CD14-positive monocyte (primary cell): ENCODE results near the gene SHISA6. TPM values are rescaled to one million over a fixed set of nuclear protein-coding genes. Genes with fewer than 3 reads are reported as not detected.

Source experiments
- DNase-seq, 3 donors: peaks; one replicate each; pipeline ENCODE4 v3.0.0-alpha.2; 2011 to 2022
- H2AFZ ChIP-seq: 2 replicates; pipeline ENCODE4 v1.6.0; 2012; ENCODE audit warnings: mild to moderate bottlenecking, low read depth, low read length, inconsistent platforms; ENCODE audit not compliant: insufficient read depth, poor library complexity, severe bottlenecking
- H3K27ac ChIP-seq, 2 donors: 1 replicate in 1 of 2; 2 replicates in 1 of 2; pipeline ENCODE4 v1.5.1; 2012 to 2013; ENCODE audit warnings: low read length in 2 of 2, control low read depth in 1 of 2, inconsistent platforms in 1 of 2, low read depth in 1 of 2, mild to moderate bottlenecking in 1 of 2
- H3K27me3 ChIP-seq, 2 donors: one replicate each; pipeline versions ENCODE4 v1.6.0 to v1.6.1; 2011 to 2013; ENCODE audit warnings: low read length in 2 of 2; ENCODE audit not compliant: control insufficient read depth in 2 of 2, insufficient read depth in 2 of 2
- H3K36me3 ChIP-seq, 2 donors: replicated peaks in 1 of 2; 1 replicate in 1 of 2; 2 replicates in 1 of 2; pipeline versions ENCODE4 v1.5.1 to v1.6.1; 2012 to 2013; ENCODE audit warnings: low read length in 2 of 2, control low read depth in 1 of 2, inconsistent platforms in 1 of 2, mild to moderate bottlenecking in 1 of 2; ENCODE audit not compliant: insufficient read depth in 2 of 2, control insufficient read depth in 1 of 2
- H3K4me1 ChIP-seq, 2 donors: 1 replicate in 1 of 2; 2 replicates in 1 of 2; pipeline versions ENCODE4 v1.5.1 to v1.6.1; 2012 to 2013; ENCODE audit warnings: low read length in 2 of 2, control low read depth in 1 of 2, inconsistent platforms in 1 of 2, mild to moderate bottlenecking in 1 of 2, moderate library complexity in 1 of 2; ENCODE audit not compliant: insufficient read depth in 2 of 2, control insufficient read depth in 1 of 2
- H3K4me2 ChIP-seq: replicated peaks from 2 replicates; pipeline ENCODE3; 2012; ENCODE audit warnings: low read length, moderate library complexity, mild to moderate bottlenecking; ENCODE audit not compliant: poor library complexity, severe bottlenecking; ENCODE audit errors: extremely low read depth
- H3K4me3 ChIP-seq, 3 experiments: fragments of 200-600 bp in 1 of 3; sonication (generic) in 1 of 3; replicated peaks in 1 of 3; 1 replicate in 2 of 3; 2 replicates in 1 of 3; pipeline ENCODE4 v1.5.1; 2011 to 2013; ENCODE audit warnings: low read length in 3 of 3, mild to moderate bottlenecking in 3 of 3, control low read depth in 2 of 3, low read depth in 2 of 3, inconsistent platforms in 1 of 3, moderate library complexity in 1 of 3
- H3K79me2 ChIP-seq: 2 replicates; pipeline ENCODE4 v1.6.0; 2012; ENCODE audit warnings: mild to moderate bottlenecking, control low read depth, inconsistent platforms, low read length, moderate library complexity; ENCODE audit not compliant: insufficient read depth
- H3K9ac ChIP-seq: 2 replicates; pipeline ENCODE4 v1.6.0; 2017; ENCODE audit warnings: low read length, mild to moderate bottlenecking; ENCODE audit not compliant: insufficient read depth, poor library complexity, severe bottlenecking
- H3K9me3 ChIP-seq, 2 donors: replicated peaks in 1 of 2; 1 replicate in 1 of 2; 2 replicates in 1 of 2; pipeline versions ENCODE4 v1.5.1 to v1.6.1; 2012 to 2013; ENCODE audit warnings: low read length in 2 of 2, control low read depth in 1 of 2; ENCODE audit not compliant: control insufficient read depth in 1 of 2, insufficient read depth in 1 of 2
- H4K20me1 ChIP-seq: 2 replicates; pipeline ENCODE4 v1.6.0; 2012; ENCODE audit warnings: mild to moderate bottlenecking, low read length, control low read depth, moderate library complexity; ENCODE audit not compliant: insufficient read depth
- H3K27ac Mint-ChIP-seq, 7 donors: one replicate each; pipeline ENCODE4 v1.8.0; 2020; ENCODE audit warnings: mild to moderate bottlenecking in 7 of 7, mixed read lengths in 7 of 7, moderate library complexity in 6 of 7, inconsistent platforms in 2 of 7
- H3K27me3 Mint-ChIP-seq, 3 donors: one replicate each; pipeline ENCODE4 v1.8.0; 2021 to 2022; ENCODE audit warnings: low read depth in 3 of 3, mild to moderate bottlenecking in 3 of 3, mixed read lengths in 3 of 3, moderate library complexity in 3 of 3, inconsistent platforms in 1 of 3
- H3K36me3 Mint-ChIP-seq, 2 donors: one replicate each; pipeline ENCODE4 v1.8.0; 2020; ENCODE audit warnings: mixed read lengths in 2 of 2, inconsistent platforms in 1 of 2, mild to moderate bottlenecking in 1 of 2
- H3K4me1 Mint-ChIP-seq: one replicate; pipeline ENCODE4 v1.8.0; 2020; ENCODE audit warnings: mild to moderate bottlenecking, mixed read lengths
- H3K4me3 Mint-ChIP-seq, 2 donors: one replicate each; pipeline ENCODE4 v1.8.0; 2020; ENCODE audit warnings: mild to moderate bottlenecking in 2 of 2, mixed read lengths in 2 of 2, moderate library complexity in 1 of 2
- H3K9me3 Mint-ChIP-seq, 7 donors: one replicate each; pipeline ENCODE4 v1.8.0; 2020 to 2022; ENCODE audit warnings: mixed read lengths in 7 of 7, mild to moderate bottlenecking in 6 of 7, moderate library complexity in 6 of 7, inconsistent platforms in 2 of 7
- CTCF ChIP-seq: fragments of 200-600 bp; IDR thresholded peaks from one replicate; pipeline ENCODE4 v1.8.0; 2022; ENCODE audit warnings: antibody characterized with exemption, mild to moderate bottlenecking
- WGBS: methylation state at CpG from one replicate; pipeline ENCODE4 v1.1.5; 2013; ENCODE audit warnings: missing lambda C conversion rate; ENCODE audit not compliant: insufficient coverage; 5-methylcytosine and 5-hydroxymethylcytosine counted together
- intact Hi-C, 2 donors: fragments of 100-400 bp; cut with micrococcal nuclease; formaldehyde crosslinking; loops; one replicate each; pipeline versions ENCODE4 v1.15.0 to v1.15.1; 2023
- polyA plus RNA-seq, 3 donors: library from polyadenylated mRNA; depleted of rRNA in 1 of 3; unstranded in 2 of 3; stranded (reverse) in 1 of 3; fragments of 300-500 nt in 2 of 3; fragments of >200 nt in 1 of 3; fragmentation: Illumina TruSeq in 2 of 3; gene quantifications; 1 replicate in 2 of 3; 2 replicates in 1 of 3; pipeline ENCODE4 v1.2.3, GENCODE V29; 2012 to 2021

The SHISA6 gene
- polyA plus RNA-seq, 3 donors: not detected

- peaks cover 23 to 25% of the 10 kb centered on the region in 2 donors for H3K9me3 ChIP-seq
- H4K20me1 ChIP-seq: no peaks in the 10 kb centered on the region
- H3K9me3 Mint-ChIP-seq: peaks cover 0 to 25% (median 5%) of the 10 kb centered on the region in 7 donors
- H3K4me3 Mint-ChIP-seq: no peak overlapping the region
- TF ChIP-seq CTCF: no peak
- peaks cover 0 to 2% (median 0%) of the 10 kb centered on the region in 3 donors for H3K27me3 Mint-ChIP-seq
- H3K27me3 ChIP-seq: no peaks in the 10 kb centered on the region
- no peaks in the 10 kb centered on the region for H3K36me3 Mint-ChIP-seq
- H3K79me2 ChIP-seq: no peaks in the 10 kb centered on the region
- intact Hi-C loops: no loop called here
- H3K27ac Mint-ChIP-seq: no peak overlapping the region
- no peak overlapping the region for H2AFZ ChIP-seq
- H3K9ac ChIP-seq: no peak overlapping the region
- no peak for DNase-seq
- H3K4me3 ChIP-seq: no peak overlapping the region
- no peaks in the 10 kb centered on the region for H3K36me3 ChIP-seq
- H3K4me2 ChIP-seq: no peak overlapping the region
- 74% methylated on average over 3 of the region's 6 CpGs for WGBS
- no peak overlapping the region for H3K27ac ChIP-seq
- H3K4me1 Mint-ChIP-seq: no peaks in the 10 kb centered on the region
- H3K4me1 ChIP-seq: no peaks in the 10 kb centered on the region
These were observed 38.8 kb downstream of the SHISA6 start for GRCh38 chr17:11279776-11280344.

- Histone ChIP-seq H3K9ac (no peak overlapping the region), H4K20me1 (no peaks in the 10 kb centered on the region), H3K27ac (no peak overlapping the region), H3K36me3 (no peaks in the 10 kb centered on the region), H2AFZ (no peak overlapping the region), H3K4me3 (no peak overlapping the region), H3K9me3 (peaks cover 19 to 24% of the 10 kb centered on the region in 2 donors), H3K27me3 (no peaks in the 10 kb centered on the region), H3K4me1 (no peaks in the 10 kb centered on the region), H3K79me2 (no peaks in the 10 kb centered on the region), H3K4me2 (no peak overlapping the region)
- Mint-ChIP-seq H3K9me3 (peaks cover 5 to 32% (median 7%) of the 10 kb centered on the region in 7 donors), H3K27ac (no peak overlapping the region), H3K36me3 (no peaks in the 10 kb centered on the region), H3K4me1 (no peaks in the 10 kb centered on the region), H3K27me3 (peaks cover 0 to 2% (median 0%) of the 10 kb centered on the region in 3 donors), H3K4me3 (no peak overlapping the region)
- no peak for DNase-seq
- no peak for TF ChIP-seq CTCF
- no CpG with 5 or more reads among the region's 2 CpGs for WGBS
- intact Hi-C loops: no loop called here
These were observed 41.6 kb downstream of the SHISA6 start for GRCh38 chr17:11282586-11282985.
